Peyer's patch (tissue), 4 donors: ENCODE data around the gene TGFBI. TPM values are rescaled to one million over a fixed set of nuclear protein-coding genes. Genes with fewer than 3 reads are reported as not detected.
A peak's percentile ranks its signal among the peaks of the same experiment; 100 is the strongest.

Experiments
- DNase-seq, 3 donors: peaks; one replicate each; pipeline ENCODE4 v3.0.0-alpha.2; 2017 to 2019
- H3K27ac ChIP-seq, 4 donors: fragments of 200-600 bp; sonication (generic); one replicate each; pipeline ENCODE4 v1.5.1; 2016 to 2019
- H3K27me3 ChIP-seq, 2 donors: fragments of 200-600 bp; sonication (generic); one replicate each; pipeline ENCODE4 v1.5.1; 2019
- H3K36me3 ChIP-seq, 3 donors: fragments of 200-600 bp; sonication (generic); one replicate each; pipeline ENCODE4 v1.5.1; 2016 to 2019
- H3K4me1 ChIP-seq, 4 donors: fragments of 200-600 bp; sonication (generic); one replicate each; pipeline ENCODE4 v1.5.1; 2016 to 2019
- H3K4me3 ChIP-seq, 4 donors: fragments of 200-600 bp; sonication (generic); 1 replicate in 3 of 4; 2 replicates in 1 of 4; pipeline ENCODE4 v1.5.1; 2016 to 2019; ENCODE audit warnings: mild to moderate bottlenecking in 1 of 4
- H3K9me3 ChIP-seq, 4 donors: fragments of 200-600 bp; sonication (generic); one replicate each; pipeline ENCODE4 v1.5.1; 2016 to 2019; ENCODE audit warnings: mild to moderate bottlenecking in 1 of 4
- POLR2A ChIP-seq, 2 donors: fragments of 450-650 bp; IDR thresholded peaks; one replicate each; pipeline ENCODE4 v1.5.1; 2017; ENCODE audit warnings: antibody characterized with exemption in 2 of 2, mild to moderate bottlenecking in 2 of 2, moderate library complexity in 2 of 2
- total RNA-seq, 4 donors: library from RNA; depleted of rRNA; stranded (reverse); fragments of >200 nt; gene quantifications; one replicate each; pipeline ENCODE4 v1.1.0, GENCODE V29; 2016
- TF ChIP-seq, protein P1 (sequence below), 6 experiments: fragments of 450-650 bp in 4 of 6; fragments of 200-600 bp in 2 of 6; sonication (generic) in 1 of 6; IDR thresholded peaks; one replicate each; pipeline ENCODE4 v1.5.1; 2017 to 2019; ENCODE audit warnings: antibody characterized with exemption in 6 of 6, mild to moderate bottlenecking in 3 of 6, moderate library complexity in 1 of 6

Gene TGFBI
- total RNA-seq, 4 donors from 2014 or later: 17.5 to 56.9 (median 26.3) TPM

GRCh38 chr5:136063778-136064465 lies 35.1 kb downstream of the TGFBI start:
- Histone ChIP-seq H3K36me3 (peaks cover 0 to 14% (median 0%) of the 10 kb centered on the region in 3 donors), H3K27me3 (no peaks in the 10 kb centered on the region), H3K27ac (no peak overlapping the region), H3K4me1 (no peaks in the 10 kb centered on the region), H3K9me3 (no peaks in the 10 kb centered on the region), H3K4me3 (no peak overlapping the region)
- TF ChIP-seq, protein P1, sequence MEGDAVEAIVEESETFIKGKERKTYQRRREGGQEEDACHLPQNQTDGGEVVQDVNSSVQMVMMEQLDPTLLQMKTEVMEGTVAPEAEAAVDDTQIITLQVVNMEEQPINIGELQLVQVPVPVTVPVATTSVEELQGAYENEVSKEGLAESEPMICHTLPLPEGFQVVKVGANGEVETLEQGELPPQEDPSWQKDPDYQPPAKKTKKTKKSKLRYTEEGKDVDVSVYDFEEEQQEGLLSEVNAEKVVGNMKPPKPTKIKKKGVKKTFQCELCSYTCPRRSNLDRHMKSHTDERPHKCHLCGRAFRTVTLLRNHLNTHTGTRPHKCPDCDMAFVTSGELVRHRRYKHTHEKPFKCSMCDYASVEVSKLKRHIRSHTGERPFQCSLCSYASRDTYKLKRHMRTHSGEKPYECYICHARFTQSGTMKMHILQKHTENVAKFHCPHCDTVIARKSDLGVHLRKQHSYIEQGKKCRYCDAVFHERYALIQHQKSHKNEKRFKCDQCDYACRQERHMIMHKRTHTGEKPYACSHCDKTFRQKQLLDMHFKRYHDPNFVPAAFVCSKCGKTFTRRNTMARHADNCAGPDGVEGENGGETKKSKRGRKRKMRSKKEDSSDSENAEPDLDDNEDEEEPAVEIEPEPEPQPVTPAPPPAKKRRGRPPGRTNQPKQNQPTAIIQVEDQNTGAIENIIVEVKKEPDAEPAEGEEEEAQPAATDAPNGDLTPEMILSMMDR (IDR thresholded peaks at IDR 0.05): no peak
- TF ChIP-seq POLR2A (IDR thresholded peaks at IDR 0.05): no peak
- DNase-seq: no peak

DNA sequence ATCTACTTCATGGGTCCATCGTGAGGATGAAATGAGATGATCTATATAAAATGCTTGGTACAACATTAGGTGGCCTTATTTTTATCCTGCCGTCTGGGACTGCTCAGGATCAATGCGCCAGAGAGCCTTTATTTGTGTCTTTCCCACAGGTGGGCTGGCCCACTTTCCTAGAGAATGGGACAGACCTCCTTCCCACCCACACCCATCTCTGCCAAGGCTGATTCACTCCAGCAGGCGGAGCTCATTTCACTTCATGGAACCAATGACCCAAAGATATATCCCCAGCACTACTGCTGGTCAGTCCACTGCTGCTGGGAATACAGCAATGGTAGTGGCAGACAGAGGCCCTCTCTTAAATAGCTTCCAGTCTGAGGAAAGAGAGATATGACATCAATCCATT lies 35.7 kb downstream of the TGFBI start:
- H3K27me3 ChIP-seq: no peaks in the 10 kb centered on the region
- H3K36me3 ChIP-seq: peaks cover 0 to 14% (median 0%) of the 10 kb centered on the region in 3 donors
- H3K27ac ChIP-seq: no peak overlapping the region
- H3K4me3 ChIP-seq: no peak overlapping the region
- H3K4me1 ChIP-seq: no peaks in the 10 kb centered on the region
- no peaks in the 10 kb centered on the region for H3K9me3 ChIP-seq
- TF ChIP-seq, protein P1 (IDR thresholded peaks at IDR 0.05): peak in 1 of 6 experiments; percentile 12
- no peak for TF ChIP-seq POLR2A (IDR thresholded peaks at IDR 0.05)
- DNase-seq: no peak

- peak overlapping the region in 1 of 4 donors; percentile 2 for H3K27ac ChIP-seq
- no peaks in the 10 kb centered on the region for H3K4me1 ChIP-seq
- H3K27me3 ChIP-seq: no peaks in the 10 kb centered on the region
- H3K4me3 ChIP-seq: no peak overlapping the region
- peaks cover 0 to 13% (median 0%) of the 10 kb centered on the region in 3 donors for H3K36me3 ChIP-seq
- DNase-seq: no peak
- TF ChIP-seq, protein P1 (IDR thresholded peaks at IDR 0.05): no peak
- TF ChIP-seq POLR2A (IDR thresholded peaks at IDR 0.05): no peak
- no peaks in the 10 kb centered on the region for H3K9me3 ChIP-seq
Observed at GRCh38 chr5:136065588-136065987, 36.8 kb downstream of the TGFBI start.

GRCh38 chr5:136066661-136067271 lies 38.0 kb downstream of the TGFBI start:
- Histone ChIP-seq H3K4me1 (no peaks in the 10 kb centered on the region), H3K27me3 (no peaks in the 10 kb centered on the region), H3K36me3 (peaks cover 0 to under 1% (median 0%) of the 10 kb centered on the region in 3 donors), H3K9me3 (no peaks in the 10 kb centered on the region), H3K27ac (peak overlapping the region in 1 of 4 donors; percentile 2), H3K4me3 (no peak overlapping the region)
- TF ChIP-seq POLR2A (IDR thresholded peaks at IDR 0.05): no peak
- TF ChIP-seq, protein P1 (IDR thresholded peaks at IDR 0.05): peak in 3 of 6 experiments; percentile 7 to 16 (median 13)
- no peak for DNase-seq

GRCh38 chr5:136067422-136067821 lies 38.6 kb downstream of the TGFBI start:
- TF ChIP-seq, protein P1 (IDR thresholded peaks at IDR 0.05): no peak
- TF ChIP-seq POLR2A (IDR thresholded peaks at IDR 0.05): no peak
- H3K27me3 ChIP-seq: no peaks in the 10 kb centered on the region
- H3K9me3 ChIP-seq: no peaks in the 10 kb centered on the region
- no peak overlapping the region for H3K27ac ChIP-seq
- no peak for DNase-seq
- no peaks in the 10 kb centered on the region for H3K4me1 ChIP-seq
- H3K4me3 ChIP-seq: no peak overlapping the region
- no peaks in the 10 kb centered on the region for H3K36me3 ChIP-seq
